Body of pancreas (tissue), 4 donors: ENCODE results near the gene RREB1.
A peak's percentile ranks its signal among the peaks of the same experiment; 100 is the strongest.

ENCODE experiments used
- POLR2A ChIP-seq, 3 donors: fragments of 450-650 bp; IDR thresholded peaks; one replicate each; pipeline ENCODE4 v1.6.1; 2016; ENCODE audit warnings: antibody characterized with exemption in 3 of 3, mild to moderate bottlenecking in 2 of 3
- TF ChIP-seq, protein P1 (sequence below), 7 experiments: fragments of 450-650 bp in 4 of 7; fragments of 200-600 bp in 3 of 7; sonication (generic) in 3 of 7; IDR thresholded peaks; one replicate each; pipeline ENCODE4 v1.5.1; 2016 to 2019; ENCODE audit warnings: antibody characterized with exemption in 7 of 7

DNA sequence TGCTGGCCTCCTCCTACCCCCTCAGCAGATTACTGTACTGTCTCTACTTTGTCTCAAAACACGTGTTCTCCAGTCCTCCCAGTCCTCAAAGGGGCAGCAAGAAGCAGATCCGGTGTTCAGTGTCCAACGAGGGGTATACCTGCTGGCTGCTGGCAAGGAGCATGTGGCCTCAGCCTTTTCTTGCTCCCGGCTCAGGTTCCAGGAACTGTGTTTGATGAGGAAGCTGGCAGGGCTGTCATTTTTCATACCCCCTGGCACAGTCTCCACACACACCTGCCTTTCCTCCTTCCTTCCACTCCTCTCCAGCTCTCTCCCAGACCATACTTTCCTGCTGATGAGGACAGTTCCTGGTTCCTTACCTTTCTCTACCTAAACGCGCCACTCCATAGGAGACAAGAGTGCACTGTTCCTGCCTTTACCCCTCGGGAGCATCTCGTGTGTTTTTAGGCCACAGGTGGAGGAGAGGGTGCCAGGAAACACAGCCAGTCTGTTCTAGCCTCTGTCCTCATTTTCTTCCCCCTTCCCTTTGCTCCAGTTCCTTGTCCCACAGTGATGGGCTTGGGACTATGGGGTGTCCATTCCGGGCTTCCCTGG, 128.0 kb downstream of the RREB1 start:
- TF ChIP-seq, protein P1, sequence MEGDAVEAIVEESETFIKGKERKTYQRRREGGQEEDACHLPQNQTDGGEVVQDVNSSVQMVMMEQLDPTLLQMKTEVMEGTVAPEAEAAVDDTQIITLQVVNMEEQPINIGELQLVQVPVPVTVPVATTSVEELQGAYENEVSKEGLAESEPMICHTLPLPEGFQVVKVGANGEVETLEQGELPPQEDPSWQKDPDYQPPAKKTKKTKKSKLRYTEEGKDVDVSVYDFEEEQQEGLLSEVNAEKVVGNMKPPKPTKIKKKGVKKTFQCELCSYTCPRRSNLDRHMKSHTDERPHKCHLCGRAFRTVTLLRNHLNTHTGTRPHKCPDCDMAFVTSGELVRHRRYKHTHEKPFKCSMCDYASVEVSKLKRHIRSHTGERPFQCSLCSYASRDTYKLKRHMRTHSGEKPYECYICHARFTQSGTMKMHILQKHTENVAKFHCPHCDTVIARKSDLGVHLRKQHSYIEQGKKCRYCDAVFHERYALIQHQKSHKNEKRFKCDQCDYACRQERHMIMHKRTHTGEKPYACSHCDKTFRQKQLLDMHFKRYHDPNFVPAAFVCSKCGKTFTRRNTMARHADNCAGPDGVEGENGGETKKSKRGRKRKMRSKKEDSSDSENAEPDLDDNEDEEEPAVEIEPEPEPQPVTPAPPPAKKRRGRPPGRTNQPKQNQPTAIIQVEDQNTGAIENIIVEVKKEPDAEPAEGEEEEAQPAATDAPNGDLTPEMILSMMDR (IDR thresholded peaks at IDR 0.05) = no peak
- TF ChIP-seq POLR2A (IDR thresholded peaks at IDR 0.05) = peak in 2 of 3 donors; percentile 52 to 67
